OCI-LY1 (cell line): ENCODE data around the gene DEAF1.

Source experiments
- EZH2 ChIP-seq: fragments of 200-600 bp; sonication (generic), shearing (Covaris generic); IDR thresholded peaks from 2 replicates; pipeline ENCODE4 v1.8.0; 2017; ENCODE audit warnings: borderline replicate concordance, mixed run types, mild to moderate bottlenecking, antibody characterized with exemption, low read length, moderate library complexity, mixed read lengths
- TF ChIP-seq, protein P1 (sequence below): fragments of 200-600 bp; sonication (generic), shearing (Covaris generic); IDR thresholded peaks from 2 replicates; pipeline ENCODE4 v1.5.1; 2017; ENCODE audit warnings: mild to moderate bottlenecking, antibody characterized with exemption, low read length, moderate library complexity, mixed read lengths

DNA sequence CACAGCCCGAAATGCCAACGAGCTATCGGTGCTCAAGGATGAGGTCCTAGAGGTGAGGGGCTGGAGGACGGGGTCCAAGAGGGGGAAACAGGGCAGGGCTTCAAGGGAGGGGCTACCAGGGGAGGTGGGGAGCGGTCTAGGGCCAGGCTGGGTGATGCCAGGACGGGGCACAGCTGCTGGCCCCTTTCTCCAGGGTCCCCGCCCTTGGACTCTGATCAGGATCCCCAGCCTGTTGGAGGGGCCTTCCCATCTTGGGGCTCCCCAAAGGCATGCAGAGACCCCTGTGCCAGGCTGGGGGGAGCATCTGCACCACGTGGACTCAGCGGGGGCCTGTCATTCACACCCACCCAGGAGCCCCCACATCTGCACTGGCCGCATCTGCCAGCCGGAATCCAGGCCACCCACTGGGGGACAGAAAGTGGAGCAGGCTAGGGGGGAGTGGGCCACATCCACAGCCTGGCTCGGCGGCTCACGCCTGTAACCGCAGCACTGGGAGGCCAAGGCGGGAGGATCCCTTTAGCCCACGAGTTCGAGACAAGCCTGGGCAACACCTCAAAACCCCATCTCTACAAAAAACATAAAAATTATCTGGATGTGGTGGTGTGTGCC, 29.9 kb upstream of the DEAF1 start:
- TF ChIP-seq, protein P1, sequence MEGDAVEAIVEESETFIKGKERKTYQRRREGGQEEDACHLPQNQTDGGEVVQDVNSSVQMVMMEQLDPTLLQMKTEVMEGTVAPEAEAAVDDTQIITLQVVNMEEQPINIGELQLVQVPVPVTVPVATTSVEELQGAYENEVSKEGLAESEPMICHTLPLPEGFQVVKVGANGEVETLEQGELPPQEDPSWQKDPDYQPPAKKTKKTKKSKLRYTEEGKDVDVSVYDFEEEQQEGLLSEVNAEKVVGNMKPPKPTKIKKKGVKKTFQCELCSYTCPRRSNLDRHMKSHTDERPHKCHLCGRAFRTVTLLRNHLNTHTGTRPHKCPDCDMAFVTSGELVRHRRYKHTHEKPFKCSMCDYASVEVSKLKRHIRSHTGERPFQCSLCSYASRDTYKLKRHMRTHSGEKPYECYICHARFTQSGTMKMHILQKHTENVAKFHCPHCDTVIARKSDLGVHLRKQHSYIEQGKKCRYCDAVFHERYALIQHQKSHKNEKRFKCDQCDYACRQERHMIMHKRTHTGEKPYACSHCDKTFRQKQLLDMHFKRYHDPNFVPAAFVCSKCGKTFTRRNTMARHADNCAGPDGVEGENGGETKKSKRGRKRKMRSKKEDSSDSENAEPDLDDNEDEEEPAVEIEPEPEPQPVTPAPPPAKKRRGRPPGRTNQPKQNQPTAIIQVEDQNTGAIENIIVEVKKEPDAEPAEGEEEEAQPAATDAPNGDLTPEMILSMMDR = no peak
- no peak for TF ChIP-seq EZH2
